D721Med (cell line): ENCODE measurements around the gene MPRIP.

ENCODE experiments used
- DNase-seq: peaks from one replicate; pipeline ENCODE4 v3.0.0; 2011; ENCODE audit warnings: low spot score; ENCODE audit not compliant: insufficient read length
- FAIRE-seq: peaks from 2 replicates; lab custom pipeline; 2011; peaks lifted over from hg19 to GRCh38; lab: Jason Lieb, UNC
- CTCF ChIP-seq: IDR thresholded peaks from 2 replicates; pipeline ENCODE4 v1.5.1; 2012; ENCODE audit warnings: mild to moderate bottlenecking, control low read depth; ENCODE audit not compliant: insufficient read depth; ENCODE audit errors: missing control alignments

Gene MPRIP

GRCh38 chr17:17167986-17168385 lies 125.7 kb downstream of the MPRIP start:
- no peak for DNase-seq
- FAIRE-seq, result no peak
- no peak for TF ChIP-seq CTCF

GRCh38 chr17:17168401-17168800 lies 126.1 kb downstream of the MPRIP start:
- DNase-seq (no peak), FAIRE-seq (no peak)
- no peak for TF ChIP-seq CTCF

- FAIRE-seq (no peak), DNase-seq (no peak)
- no peak for TF ChIP-seq CTCF
Measured at GRCh38 chr17:17169396-17169795, 127.1 kb downstream of the MPRIP start.

GRCh38 chr17:17170346-17170985 lies 128.2 kb downstream of the MPRIP start:
- DNase-seq (no peak), FAIRE-seq (no peak)
- TF ChIP-seq CTCF, result no peak

GRCh38 chr17:17171186-17171585 lies 128.9 kb downstream of the MPRIP start:
- FAIRE-seq, result no peak
- no peak for TF ChIP-seq CTCF

GRCh38 chr17:17172001-17172939 lies 130.0 kb downstream of the MPRIP start:
- no peak for FAIRE-seq
- no peak for TF ChIP-seq CTCF
- DNase-seq, result no peak

More at GRCh38 chr17:17171186-17171585, 128.9 kb downstream of the MPRIP start:
- DNase-seq, result no peak

- no peak for DNase-seq
- no peak for FAIRE-seq
- no peak for TF ChIP-seq CTCF
Measured at GRCh38 chr17:17172990-17173389, 130.7 kb downstream of the MPRIP start.
